Spleen (tissue), 11 donors: ENCODE results near the gene DNAJB8. TPM values are rescaled to one million over a fixed set of nuclear protein-coding genes. Genes with fewer than 3 reads are reported as not detected.

ENCODE experiments used
- DNase-seq: peaks from one replicate; pipeline ENCODE4 v3.0.0-alpha.2; 2020
- H3K27ac ChIP-seq, 8 donors: fragments of 200-600 bp; sonication (generic) in 7 of 8; 1 replicate in 4 of 8; 2 replicates in 4 of 8; pipeline versions ENCODE4 v1.5.0 to v1.8.0; 2016 to 2021; ENCODE audit warnings: inconsistent platforms in 4 of 8, mild to moderate bottlenecking in 4 of 8, moderate library complexity in 1 of 8
- H3K27me3 ChIP-seq, 7 donors: fragments of 200-600 bp; sonication (generic) in 6 of 7; replicated peaks in 1 of 7; 1 replicate in 4 of 7; 2 replicates in 3 of 7; pipeline versions ENCODE4 v1.5.0 to v1.8.0; 2016 to 2021; ENCODE audit warnings: inconsistent platforms in 3 of 7, mild to moderate bottlenecking in 1 of 7
- H3K36me3 ChIP-seq, 6 donors: fragments of 200-600 bp; sonication (generic) in 5 of 6; 1 replicate in 4 of 6; 2 replicates in 2 of 6; pipeline versions ENCODE4 v1.5.0 to v1.8.0; 2016 to 2021; ENCODE audit warnings: inconsistent platforms in 2 of 6
- H3K4me1 ChIP-seq, 6 donors: fragments of 200-600 bp; sonication (generic) in 5 of 6; 1 replicate in 3 of 6; 2 replicates in 3 of 6; pipeline versions ENCODE4 v1.5.0 to v1.8.0; 2016 to 2021; ENCODE audit warnings: inconsistent platforms in 3 of 6
- H3K4me3 ChIP-seq, 8 donors: fragments of 200-600 bp; sonication (generic) in 7 of 8; 1 replicate in 4 of 8; 2 replicates in 4 of 8; pipeline versions ENCODE4 v1.5.0 to v1.8.0; 2016 to 2021; ENCODE audit warnings: inconsistent platforms in 4 of 8, mild to moderate bottlenecking in 4 of 8, moderate library complexity in 2 of 8
- H3K9me3 ChIP-seq, 8 donors: fragments of 200-600 bp; sonication (generic) in 7 of 8; 1 replicate in 4 of 8; 2 replicates in 4 of 8; pipeline versions ENCODE4 v1.5.0 to v1.8.0; 2016 to 2021; ENCODE audit warnings: inconsistent platforms in 4 of 8
- POLR2A ChIP-seq, 3 donors: fragments of 450-650 bp; IDR thresholded peaks; one replicate each; pipeline ENCODE4 v1.5.1; 2017; ENCODE audit warnings: antibody characterized with exemption in 3 of 3, mild to moderate bottlenecking in 1 of 3
- POLR2AphosphoS5 ChIP-seq, 3 donors: sonication (generic); formaldehyde crosslinking; IDR thresholded peaks; one replicate each; pipeline ENCODE4 v1.5.1; 2017; ENCODE audit warnings: antibody characterized with exemption in 3 of 3
- WGBS, 5 donors: extraction: QIAGEN DNeasy Blood & Tissue Kit in 3 of 5; methylation state at CpG; one replicate each; pipeline versions ENCODE4 v1.1.5 to v1.1.7; 2013 to 2018; 5-methylcytosine and 5-hydroxymethylcytosine counted together
- intact Hi-C: fragments of 100-400 bp; cut with DNase I; formaldehyde crosslinking; loops from one replicate; pipeline ENCODE4 v1.15.0; 2023; ENCODE audit warnings: low total_unique reads
- polyA plus RNA-seq, 3 donors: library from polyadenylated mRNA; stranded (reverse); fragments of 200-250 nt; gene quantifications; one replicate each; pipeline ENCODE4 v1.2.1, GENCODE V29; 2013
- total RNA-seq, 7 donors: library from RNA; depleted of rRNA in 3 of 7; stranded (reverse); fragments of >200 nt in 3 of 7; fragmentation: NEBNext Ultra II Directional in 4 of 7; extraction: Animal tissue kit (Norgen Biotek cat#: 25700) in 4 of 7; gene quantifications; one replicate each; pipeline versions ENCODE4 v1.1.0 to v1.2.1, GENCODE V29; 2016 to 2021
- TF ChIP-seq, protein P1 (sequence below), 11 experiments: fragments of 200-600 bp in 7 of 11; fragments of 450-650 bp in 4 of 11; sonication (generic) in 4 of 11; IDR thresholded peaks in 8 of 11; conservative IDR thresholded peaks in 3 of 11; 1 replicate in 7 of 11; 2 replicates in 4 of 11; pipeline versions ENCODE4 v1.4.0 to v1.8.0; 2016 to 2021; ENCODE audit warnings: antibody characterized with exemption in 11 of 11, inconsistent platforms in 4 of 11, mild to moderate bottlenecking in 1 of 11
- donor health status: healthy with polysubstance abuse.
- donor health status: DM: no; HTN: no; CAD: no; lungs with moderate emphysema.
- donor health status: DM: no; HTN: no; CAD: no.
- donor health status: Bipolar disorder and iron deficiency.
- donor health status: healthy.
- donor health status: DM: no; HTN: no; CAD: no.
- donor health status: DM: yes; HTN: yes; CAD: no.

Gene DNAJB8
- total and polyA plus RNA-seq, 10 donors = not detected

DNA sequence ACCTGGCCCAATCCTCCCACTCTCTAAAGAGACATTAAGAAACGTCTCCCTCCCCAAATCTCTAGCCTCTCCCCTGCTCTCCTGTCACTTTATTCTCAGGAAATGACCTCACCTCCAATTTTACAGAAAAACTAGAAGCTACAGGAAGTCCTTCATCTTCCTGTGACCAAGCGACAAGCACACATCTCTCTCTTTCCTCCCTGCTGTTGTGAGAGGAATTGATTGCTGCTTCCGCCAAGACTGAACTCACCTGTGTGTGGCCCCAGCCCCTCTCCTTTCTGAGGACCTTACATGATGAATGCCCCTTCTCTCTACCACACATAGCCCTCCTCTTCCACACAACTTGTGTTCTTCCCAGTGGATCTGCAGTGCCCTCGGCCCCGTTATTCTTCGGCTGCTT, 18.2 kb downstream of the DNAJB8 start:
- no peak for TF ChIP-seq POLR2AphosphoS5 (IDR thresholded peaks at IDR 0.05)
- TF ChIP-seq POLR2A (IDR thresholded peaks at IDR 0.05) = no peak
- TF ChIP-seq, protein P1, sequence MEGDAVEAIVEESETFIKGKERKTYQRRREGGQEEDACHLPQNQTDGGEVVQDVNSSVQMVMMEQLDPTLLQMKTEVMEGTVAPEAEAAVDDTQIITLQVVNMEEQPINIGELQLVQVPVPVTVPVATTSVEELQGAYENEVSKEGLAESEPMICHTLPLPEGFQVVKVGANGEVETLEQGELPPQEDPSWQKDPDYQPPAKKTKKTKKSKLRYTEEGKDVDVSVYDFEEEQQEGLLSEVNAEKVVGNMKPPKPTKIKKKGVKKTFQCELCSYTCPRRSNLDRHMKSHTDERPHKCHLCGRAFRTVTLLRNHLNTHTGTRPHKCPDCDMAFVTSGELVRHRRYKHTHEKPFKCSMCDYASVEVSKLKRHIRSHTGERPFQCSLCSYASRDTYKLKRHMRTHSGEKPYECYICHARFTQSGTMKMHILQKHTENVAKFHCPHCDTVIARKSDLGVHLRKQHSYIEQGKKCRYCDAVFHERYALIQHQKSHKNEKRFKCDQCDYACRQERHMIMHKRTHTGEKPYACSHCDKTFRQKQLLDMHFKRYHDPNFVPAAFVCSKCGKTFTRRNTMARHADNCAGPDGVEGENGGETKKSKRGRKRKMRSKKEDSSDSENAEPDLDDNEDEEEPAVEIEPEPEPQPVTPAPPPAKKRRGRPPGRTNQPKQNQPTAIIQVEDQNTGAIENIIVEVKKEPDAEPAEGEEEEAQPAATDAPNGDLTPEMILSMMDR (IDR thresholded peaks at IDR 0.05 in 8 of 11, conservative IDR thresholded peaks at IDR 0.05 in 3 of 11) = no peak
- no peak for DNase-seq

DNA sequence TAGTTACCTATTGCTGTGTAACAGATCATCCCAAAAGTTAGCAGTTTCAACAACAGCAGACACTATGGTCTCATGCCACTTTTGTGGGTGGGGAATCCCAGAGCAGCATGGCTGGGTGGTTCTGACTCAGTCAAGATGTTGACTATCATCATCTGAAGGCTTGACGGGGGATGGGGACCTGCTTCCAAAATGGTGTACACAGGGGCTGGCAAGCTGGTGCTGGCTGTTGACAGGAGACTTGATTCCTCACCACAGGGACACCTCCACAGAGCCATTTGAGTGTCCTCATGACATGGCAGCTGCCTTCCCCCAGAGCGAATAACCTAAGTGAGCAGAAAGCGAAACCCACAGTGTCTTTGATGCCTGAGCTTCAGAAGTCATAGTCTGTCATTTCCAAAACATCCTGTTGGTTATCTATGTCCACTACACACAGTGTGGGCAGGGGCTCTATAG, 19.1 kb downstream of the DNAJB8 start:
- no peak for DNase-seq
- no peak for TF ChIP-seq POLR2AphosphoS5 (IDR thresholded peaks at IDR 0.05)
- TF ChIP-seq POLR2A (IDR thresholded peaks at IDR 0.05) = no peak
- TF ChIP-seq, protein P1 (IDR thresholded peaks at IDR 0.05 in 8 of 11, conservative IDR thresholded peaks at IDR 0.05 in 3 of 11) = no peak
- no peak overlapping the region for H3K27ac ChIP-seq
- H3K27me3 ChIP-seq = peaks cover 0 to 9% (median 0%) of the 10 kb centered on the region in 7 donors
- H3K9me3 ChIP-seq = no peaks in the 10 kb centered on the region
- H3K4me1 ChIP-seq = peaks cover 0 to 10% (median 3%) of the 10 kb centered on the region in 6 donors
- 51 to 88% (median 87%) methylated on average over 2 to 3 of the region's 3 CpGs for WGBS, 5 donors
- intact Hi-C loops = no loop called here
- no peaks in the 10 kb centered on the region for H3K36me3 ChIP-seq
- H3K4me3 ChIP-seq = no peak overlapping the region

More for the DNA sequence above, 18.2 kb downstream of the DNAJB8 start:
- Histone ChIP-seq H3K27ac (no peak overlapping the region), H3K9me3 (no peaks in the 10 kb centered on the region), H3K36me3 (no peaks in the 10 kb centered on the region), H3K4me1 (peaks cover 0 to 10% (median 3%) of the 10 kb centered on the region in 6 donors), H3K4me3 (no peak overlapping the region), H3K27me3 (peaks cover 0 to 18% (median 2%) of the 10 kb centered on the region in 7 donors)
- 37 to 51% (median 42%) methylated on average over 6 of the region's 6 CpGs for WGBS, 5 donors
- intact Hi-C loops = no loop called here

DNA sequence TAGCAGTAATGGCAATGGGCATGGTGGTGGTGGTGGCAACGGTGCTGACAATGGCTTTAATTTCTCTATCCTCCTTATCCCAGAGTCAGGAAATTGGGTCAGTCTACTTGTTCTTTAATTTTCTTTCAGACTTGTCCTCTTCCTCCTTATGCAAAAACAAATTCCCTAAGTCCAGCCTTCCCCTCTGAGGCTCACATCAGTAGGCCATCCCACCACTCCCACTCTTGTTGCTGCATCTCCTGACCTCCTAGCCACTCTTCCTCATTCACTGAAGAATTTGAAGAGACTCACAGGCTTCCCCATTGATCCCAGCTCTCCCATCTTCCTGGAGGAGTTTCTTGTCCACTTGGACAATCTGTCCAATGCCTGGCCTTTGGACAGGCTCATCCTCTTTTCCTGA, 19.9 kb downstream of the DNAJB8 start:
- no peak for DNase-seq

DNA sequence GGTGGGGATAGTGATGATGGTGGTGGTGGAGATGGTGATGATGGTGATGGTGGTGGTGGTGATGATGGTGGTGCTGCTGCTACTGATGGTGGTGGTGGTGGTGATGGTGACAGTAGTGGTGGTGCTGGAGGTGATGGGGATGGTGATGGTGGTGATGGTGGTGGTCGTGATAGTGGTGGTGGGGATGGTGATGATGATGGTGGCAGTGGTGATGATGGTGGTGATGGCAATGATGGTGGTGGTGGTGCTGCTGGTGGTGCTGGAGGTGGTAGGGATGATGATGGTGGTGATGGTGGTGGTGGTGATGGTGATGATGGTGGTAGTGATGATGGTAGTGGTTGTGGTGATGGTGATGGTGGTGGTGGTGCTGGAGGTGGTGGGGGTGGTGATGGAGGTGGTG, 21.3 kb downstream of the DNAJB8 start:
- 68 to 93% (median 83%) methylated on average over 1 of the region's 1 CpG for WGBS, 5 donors
- DNase-seq = no peak
- intact Hi-C loops = no loop called here
- no peaks in the 10 kb centered on the region for H3K36me3 ChIP-seq
- no peak overlapping the region for H3K4me3 ChIP-seq
- no peak for TF ChIP-seq POLR2A (IDR thresholded peaks at IDR 0.05)
- TF ChIP-seq, protein P1 (IDR thresholded peaks at IDR 0.05 in 8 of 11, conservative IDR thresholded peaks at IDR 0.05 in 3 of 11) = no peak
- TF ChIP-seq POLR2AphosphoS5 (IDR thresholded peaks at IDR 0.05) = no peak
- H3K4me1 ChIP-seq = peaks cover 0 to 10% (median 3%) of the 10 kb centered on the region in 6 donors
- peaks cover 0 to 8% (median 0%) of the 10 kb centered on the region in 7 donors for H3K27me3 ChIP-seq
- H3K9me3 ChIP-seq = no peaks in the 10 kb centered on the region
- H3K27ac ChIP-seq = no peak overlapping the region

More for the DNA sequence above, 19.9 kb downstream of the DNAJB8 start:
- Histone ChIP-seq H3K4me1 (peaks cover 0 to 10% (median 3%) of the 10 kb centered on the region in 6 donors), H3K27ac (no peak overlapping the region), H3K27me3 (peaks cover 0 to 5% (median 0%) of the 10 kb centered on the region in 7 donors), H3K36me3 (no peaks in the 10 kb centered on the region), H3K9me3 (no peaks in the 10 kb centered on the region), H3K4me3 (no peak overlapping the region)
- intact Hi-C loops = no loop called here
- WGBS, 5 donors = 86 to 96% (median 92%) methylated on average over 1 of the region's 1 CpG
- TF ChIP-seq POLR2AphosphoS5 (IDR thresholded peaks at IDR 0.05) (no peak), POLR2A (IDR thresholded peaks at IDR 0.05) (no peak)
- TF ChIP-seq, protein P1 (IDR thresholded peaks at IDR 0.05 in 8 of 11, conservative IDR thresholded peaks at IDR 0.05 in 3 of 11) = no peak
